BE2C (cell line): Measurements from ENCODE around the gene FARS2.

ENCODE experiments used
- DNase-seq: peaks from one replicate; pipeline ENCODE4 v3.0.0-alpha.2; 2020
- H3K27me3 ChIP-seq: fragments of 250-450 bp; sonication (Bioruptor Pico); 2 replicates; pipeline ENCODE4 v1.5.1; 2020; ENCODE audit warnings: mild to moderate bottlenecking
- H3K36me3 ChIP-seq: fragments of 250-450 bp; sonication (Bioruptor Pico); 2 replicates; pipeline ENCODE4 v1.5.1; 2020; ENCODE audit warnings: mild to moderate bottlenecking
- H3K4me1 ChIP-seq: fragments of 250-450 bp; sonication (Bioruptor Pico); 2 replicates; pipeline ENCODE4 v1.5.1; 2020
- H3K4me3 ChIP-seq: 2 replicates; pipeline ENCODE4 v1.5.1; 2011; ENCODE audit warnings: low read depth, low read length
- H3K9me3 ChIP-seq: fragments of 250-450 bp; sonication (Bioruptor Pico); 2 replicates; pipeline ENCODE4 v1.5.1; 2020
- CTCF ChIP-seq: IDR thresholded peaks from 2 replicates; pipeline ENCODE4 v1.5.1; 2012; ENCODE audit warnings: mild to moderate bottlenecking, low read depth, low read length

FARS2 gene

GRCh38 chr6:5337573-5337972 lies 76.3 kb downstream of the FARS2 start:
- H3K36me3 ChIP-seq: no peaks in the 10 kb centered on the region
- no peak for TF ChIP-seq CTCF
- no peak overlapping the region for H3K4me3 ChIP-seq
- no peaks in the 10 kb centered on the region for H3K9me3 ChIP-seq
- no peak for DNase-seq
- H3K27me3 ChIP-seq: no peaks in the 10 kb centered on the region
- H3K4me1 ChIP-seq: no peaks in the 10 kb centered on the region

- no peak for DNase-seq
- no peaks in the 10 kb centered on the region for H3K4me1 ChIP-seq
- TF ChIP-seq CTCF: no peak
- no peaks in the 10 kb centered on the region for H3K27me3 ChIP-seq
- no peaks in the 10 kb centered on the region for H3K9me3 ChIP-seq
- H3K36me3 ChIP-seq: no peaks in the 10 kb centered on the region
- no peak overlapping the region for H3K4me3 ChIP-seq
Measured at GRCh38 chr6:5338177-5338960, 77.1 kb downstream of the FARS2 start.

GRCh38 chr6:5339786-5340185 lies 78.5 kb downstream of the FARS2 start:
- DNase-seq: no peak
- Histone ChIP-seq H3K4me3 (no peak overlapping the region), H3K9me3 (no peaks in the 10 kb centered on the region), H3K4me1 (no peaks in the 10 kb centered on the region), H3K36me3 (no peaks in the 10 kb centered on the region), H3K27me3 (no peaks in the 10 kb centered on the region)
- no peak for TF ChIP-seq CTCF

GRCh38 chr6:5341845-5342244 lies 80.5 kb downstream of the FARS2 start:
- no peak for DNase-seq
- no peak for TF ChIP-seq CTCF
- no peak overlapping the region for H3K4me3 ChIP-seq
- no peaks in the 10 kb centered on the region for H3K36me3 ChIP-seq
- no peaks in the 10 kb centered on the region for H3K9me3 ChIP-seq
- no peaks in the 10 kb centered on the region for H3K4me1 ChIP-seq
- H3K27me3 ChIP-seq: no peaks in the 10 kb centered on the region

GRCh38 chr6:5343998-5344397 lies 82.7 kb downstream of the FARS2 start:
- H3K36me3 ChIP-seq: no peaks in the 10 kb centered on the region
- no peaks in the 10 kb centered on the region for H3K4me1 ChIP-seq
- no peaks in the 10 kb centered on the region for H3K9me3 ChIP-seq
- H3K27me3 ChIP-seq: no peaks in the 10 kb centered on the region
- TF ChIP-seq CTCF: no peak
- DNase-seq: no peak
- no peak overlapping the region for H3K4me3 ChIP-seq

- no peaks in the 10 kb centered on the region for H3K27me3 ChIP-seq
- DNase-seq: no peak
- no peaks in the 10 kb centered on the region for H3K9me3 ChIP-seq
Measured at GRCh38 chr6:5345324-5345723, 84.0 kb downstream of the FARS2 start.

More at GRCh38 chr6:5345324-5345723, 84.0 kb downstream of the FARS2 start:
- Histone ChIP-seq H3K4me1 (no peaks in the 10 kb centered on the region), H3K4me3 (no peak overlapping the region), H3K36me3 (no peaks in the 10 kb centered on the region)
- TF ChIP-seq CTCF: no peak
